Right renal cortex interstitium (tissue), 3 donors: ENCODE data around the gene SLC1A4. TPM values are rescaled to one million over a fixed set of nuclear protein-coding genes. Genes with fewer than 3 reads are reported as not detected.

Experiments used
- DNase-seq, 3 donors: peaks; one replicate each; pipeline ENCODE4 v3.0.0-alpha.2; 2013; ENCODE audit warnings: low read depth in 3 of 3, low spot score in 2 of 3
- polyA plus RNA-seq, 3 donors: library from polyadenylated mRNA; unstranded; fragments of 120-200 nt; gene quantifications; one replicate each; pipeline ENCODE4 v1.2.1, GENCODE V29; 2013; ENCODE audit not compliant: insufficient read length in 3 of 3

SLC1A4 gene
- polyA plus RNA-seq = 1 to 10 TPM; 5.9 to 8.8 (median 8.4) TPM

GRCh38 chr2:64989126-64989981, at the start of gene SLC1A4:
TSS of gene SLC1A4 (plus strand) at chr2:64989399. CDS start at chr2:64989644, 245 bp downstream.
- DNase-seq = peak in 2 of 3 donors; percentile 31 to 71

DNA sequence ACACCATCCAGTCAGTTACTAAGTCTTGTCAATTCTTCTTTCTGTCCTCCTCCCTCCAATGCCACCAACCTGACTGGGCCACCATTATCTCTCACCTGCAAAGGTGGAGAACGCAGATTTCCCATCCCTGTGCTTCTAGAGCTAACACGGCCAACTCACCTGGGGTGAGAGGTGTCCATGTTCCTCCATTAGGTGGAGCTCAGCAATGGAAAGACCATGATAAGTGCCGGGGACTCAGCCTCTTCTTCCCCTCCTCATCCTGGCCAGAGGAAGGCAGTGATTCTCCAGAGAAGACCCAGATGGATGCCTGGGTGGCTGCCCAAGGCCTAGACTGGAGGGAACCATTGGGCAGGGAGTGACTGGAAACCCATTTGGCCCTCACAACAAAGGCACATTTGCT, 48.1 kb upstream of the SLC1A4 start:
- DNase-seq = no peak

GRCh38 chr2:64941801-64942200, 47.4 kb upstream of the SLC1A4 start:
- no peak for DNase-seq

GRCh38 chr2:64942693-64943092, 46.5 kb upstream of the SLC1A4 start:
- DNase-seq = no peak

- DNase-seq = no peak
Observed at GRCh38 chr2:64943387-64944150, 45.6 kb upstream of the SLC1A4 start.

GRCh38 chr2:64944484-64944883, 44.7 kb upstream of the SLC1A4 start:
- DNase-seq = no peak

DNA sequence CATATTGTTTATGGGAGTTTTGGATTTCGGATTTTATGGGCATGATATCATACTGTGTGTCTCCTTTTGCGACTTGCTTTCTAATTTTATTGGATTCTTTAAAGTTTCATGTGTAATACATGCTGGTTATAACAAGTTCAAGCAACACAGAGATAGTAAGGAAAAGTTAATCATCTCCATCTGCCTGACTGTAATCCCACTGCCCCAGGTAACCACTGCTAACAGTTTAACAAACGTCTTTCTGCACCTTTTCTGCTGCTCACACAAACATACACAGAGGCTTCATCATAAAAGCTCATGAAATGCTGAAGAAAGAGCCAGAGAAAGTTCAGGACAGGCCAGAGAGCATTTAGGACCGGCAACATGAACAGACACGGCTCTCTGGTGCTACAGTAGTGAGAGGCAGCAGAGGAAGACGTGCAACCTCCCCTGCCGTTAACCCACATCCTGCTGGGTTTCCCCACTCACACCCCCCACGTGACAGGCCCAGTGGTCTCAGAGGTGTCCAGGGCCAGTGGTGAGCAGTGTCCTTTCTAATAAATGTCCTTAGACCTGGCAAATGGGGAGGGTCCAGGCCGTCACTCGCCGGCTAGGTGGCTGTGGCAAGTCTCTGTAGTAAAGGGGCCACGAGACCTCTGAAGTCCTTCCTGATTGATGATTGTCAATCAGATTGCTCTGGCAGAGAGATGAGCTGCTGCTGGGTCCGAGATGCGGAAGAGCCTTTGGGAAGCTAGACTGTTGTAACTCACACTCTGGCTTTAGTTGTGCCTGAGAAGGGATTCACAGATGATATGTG, 43.0 kb upstream of the SLC1A4 start:
- no peak for DNase-seq

DNA sequence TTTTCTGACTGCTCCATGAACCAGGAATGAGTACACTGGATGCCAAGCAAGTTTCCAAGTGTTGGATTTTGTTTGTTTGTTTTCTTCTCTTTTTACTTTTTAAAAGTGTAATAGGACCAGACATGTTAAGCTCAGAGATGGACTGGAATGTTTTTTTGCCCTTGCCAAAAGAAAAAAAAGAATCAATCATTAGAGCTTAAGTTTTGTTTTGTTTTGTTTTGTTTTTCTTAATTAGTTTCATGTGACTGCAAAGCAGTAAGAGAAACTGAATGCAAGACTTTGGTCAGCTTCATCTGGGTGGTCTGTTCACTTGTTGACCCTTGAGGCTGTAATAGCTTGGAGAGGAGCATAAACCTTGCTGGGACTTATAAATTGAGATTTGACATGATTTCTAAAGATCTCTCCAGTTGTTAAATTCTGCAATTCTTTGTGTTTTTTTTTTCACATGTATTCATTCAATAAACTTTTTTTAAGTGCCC, 42.4 kb upstream of the SLC1A4 start:
- DNase-seq = peak in 2 of 3 donors; percentile 10 to 16

- DNase-seq = no peak
Observed at GRCh38 chr2:64947885-64948284, 41.3 kb upstream of the SLC1A4 start.

GRCh38 chr2:64950226-64951160, 38.7 kb upstream of the SLC1A4 start:
- no peak for DNase-seq

DNA sequence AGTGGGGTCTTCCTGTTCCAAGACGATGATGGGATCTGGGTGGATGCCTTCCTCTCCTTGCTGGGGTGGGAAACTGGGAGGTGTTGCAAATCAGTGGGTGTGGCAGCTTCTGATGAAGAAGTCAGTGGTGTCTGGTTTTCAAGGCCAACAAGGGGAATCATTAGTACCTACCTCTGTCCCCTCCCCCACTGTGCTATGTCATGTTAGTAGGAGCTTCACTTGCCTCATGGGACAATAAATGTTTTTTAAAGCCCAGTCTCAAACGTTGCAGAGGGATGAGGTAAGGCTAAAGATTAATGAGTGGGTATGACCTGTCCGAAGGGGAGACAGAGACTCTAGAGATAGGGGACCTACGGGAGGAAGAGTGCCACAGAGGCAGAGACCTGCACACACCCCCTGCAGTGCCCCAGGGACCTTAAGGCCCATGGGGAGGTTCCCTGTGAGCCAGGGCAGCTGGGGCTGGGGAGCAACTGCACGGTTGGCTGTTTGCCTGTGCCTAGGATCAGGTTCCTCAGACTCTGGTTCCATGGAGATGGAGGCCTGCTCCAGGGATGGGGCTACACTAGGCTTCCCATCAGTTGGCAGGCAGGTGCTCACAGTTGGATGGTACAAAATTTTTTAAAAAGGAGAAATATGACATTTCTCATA, 37.8 kb upstream of the SLC1A4 start:
- DNase-seq = no peak

DNA sequence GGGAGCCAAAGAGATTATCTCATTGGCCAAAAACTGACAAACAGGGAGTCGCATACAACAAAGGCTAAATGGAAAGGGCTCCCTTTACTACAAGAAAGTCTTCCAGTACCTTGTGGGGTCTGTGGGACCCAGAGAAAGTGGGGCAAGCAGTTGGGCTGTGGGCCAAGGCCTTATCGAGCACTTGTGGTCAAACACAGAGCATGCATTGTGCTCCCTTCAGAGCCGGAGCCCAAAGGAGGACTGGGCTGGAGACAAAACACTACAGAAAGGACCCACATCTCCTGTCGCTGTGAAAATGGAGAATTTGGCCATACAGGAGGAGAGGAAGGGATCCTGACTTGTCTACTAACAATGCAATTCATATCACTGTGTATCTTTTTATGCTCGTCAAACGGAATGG, 37.1 kb upstream of the SLC1A4 start:
- DNase-seq = no peak

DNA sequence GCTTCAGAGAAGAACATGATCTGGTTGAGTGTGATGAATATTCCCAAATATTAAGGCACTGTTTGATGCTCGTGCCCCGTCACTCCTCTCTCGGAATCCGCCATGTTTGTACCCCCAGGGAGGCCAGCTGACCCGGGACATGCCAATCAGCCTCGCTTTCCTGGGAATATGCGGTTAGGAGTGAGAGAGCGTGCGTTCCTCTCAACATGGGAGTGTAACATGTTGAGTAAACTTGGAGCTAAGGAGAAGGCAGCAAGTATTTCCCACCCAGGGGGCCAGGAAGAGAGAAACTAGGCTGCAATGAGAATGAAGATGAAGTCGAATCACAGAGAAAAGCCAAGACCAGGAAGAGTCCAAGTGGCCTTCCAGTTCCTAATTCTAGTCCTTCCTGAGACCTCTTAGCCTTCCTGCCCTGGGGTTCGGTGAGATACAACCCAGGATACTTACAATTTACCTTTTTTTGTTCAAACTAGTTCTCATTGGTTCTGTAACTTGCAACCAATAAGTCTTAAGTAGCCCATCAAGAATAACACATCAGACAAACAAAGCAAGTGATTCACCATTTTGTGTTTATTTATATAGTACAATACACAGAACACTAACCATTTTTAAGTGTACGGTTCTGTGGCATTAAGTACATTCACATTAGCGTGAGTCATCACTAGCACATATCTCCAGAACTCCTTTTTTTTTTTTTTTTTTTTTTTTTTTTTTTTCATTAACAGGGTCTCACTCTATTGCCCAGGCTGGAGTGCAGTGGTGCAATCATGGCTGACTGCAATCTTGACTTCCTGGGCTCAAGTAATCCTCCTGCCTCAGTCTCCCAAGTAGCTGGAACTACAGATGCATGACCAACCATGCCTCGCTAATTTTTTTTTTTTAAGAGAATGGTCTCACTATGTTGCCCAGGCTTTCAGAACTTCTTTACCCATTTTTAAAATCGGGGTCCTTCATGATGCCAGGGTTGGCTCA, 36.4 kb upstream of the SLC1A4 start:
- no peak for DNase-seq

- DNase-seq = no peak
Observed at GRCh38 chr2:64955467-64955866, 33.7 kb upstream of the SLC1A4 start.

DNA sequence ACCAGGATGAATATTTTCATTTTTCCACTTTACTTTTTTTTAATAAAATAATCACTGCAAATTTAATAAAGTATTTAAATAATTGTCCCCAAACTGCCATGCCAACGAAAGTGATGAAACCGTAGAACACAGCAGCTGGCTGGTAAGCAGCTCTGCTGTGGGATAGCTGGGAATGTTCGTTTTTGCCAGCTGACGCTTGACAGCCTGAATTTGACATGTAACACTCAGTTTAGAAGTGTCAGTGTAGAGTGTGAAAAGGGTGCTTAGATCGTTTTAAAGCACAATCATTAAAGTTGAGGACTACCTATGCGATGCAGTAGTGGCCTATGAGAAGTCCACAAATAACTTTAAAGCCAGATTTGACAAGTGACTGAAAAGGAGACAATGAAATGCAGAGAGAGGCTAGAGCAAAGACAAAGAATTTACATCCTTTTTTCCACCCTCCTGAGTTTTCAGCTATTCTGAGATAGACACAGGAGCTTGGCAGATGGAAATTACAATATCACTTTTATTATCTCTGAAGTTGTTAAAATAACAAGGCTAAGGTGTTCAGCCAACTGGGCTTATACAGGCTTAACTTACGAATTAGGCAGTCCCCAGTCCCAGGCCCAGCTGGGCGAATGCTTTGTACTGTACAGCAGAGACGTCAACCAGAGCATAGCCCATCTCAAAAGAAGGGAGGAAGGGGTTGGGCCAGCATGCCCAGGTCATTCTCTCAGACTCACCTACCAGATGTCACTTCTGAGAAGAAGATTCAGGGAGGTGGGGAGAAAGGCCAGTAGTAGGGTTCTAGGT, 31.9 kb upstream of the SLC1A4 start:
- DNase-seq = no peak

- no peak for DNase-seq
Observed at GRCh38 chr2:64958556-64958955, 30.6 kb upstream of the SLC1A4 start.

DNA sequence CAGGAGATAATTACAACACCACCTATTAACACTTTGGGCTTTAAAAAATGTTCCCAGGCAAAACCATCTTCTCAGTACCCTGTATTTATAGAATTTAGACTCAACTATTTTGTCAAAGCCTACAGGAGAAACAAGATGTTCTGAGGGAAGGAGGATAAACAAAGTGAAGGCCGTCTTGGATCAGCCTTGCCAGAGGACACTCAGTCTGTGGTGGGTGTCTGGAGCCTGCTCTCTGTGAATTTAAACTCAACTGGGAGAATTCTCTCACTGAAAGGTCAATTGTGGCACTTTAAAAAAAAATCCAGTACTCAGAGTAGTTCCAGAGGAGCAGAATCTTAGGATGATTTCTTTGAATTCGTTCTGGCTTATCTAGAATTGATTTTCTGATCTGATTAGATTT, 28.4 kb upstream of the SLC1A4 start:
- DNase-seq = no peak
